NCI-H460 (cell line): Measurements from ENCODE around the gene HSPA12B. TPM values are rescaled to one million over a fixed set of nuclear protein-coding genes. Genes with fewer than 3 reads are reported as not detected.

Experiments
- DNase-seq: peaks from one replicate; pipeline ENCODE4 v3.0.0-alpha.2; 2016; ENCODE audit warnings: low read depth; ENCODE audit errors: extremely low read depth
- polyA plus RNA-seq: library from polyadenylated mRNA; depleted of rRNA; stranded (reverse); fragments of >200 nt; gene quantifications from 2 replicates; pipeline ENCODE4 v1.2.3, GENCODE V29; 2014; cell fraction: nucleus; rRNA removed
- total RNA-seq: library from RNA; depleted of rRNA; stranded (reverse); fragments of >200 nt; shearing (Covaris generic); gene quantifications from 2 replicates; pipeline ENCODE4 v1.2.3, GENCODE V29; 2014; rRNA removed

HSPA12B gene
- total RNA-seq: not detected in 2 replicates
- not detected in 2 replicates for polyA plus RNA-seq

GRCh38 chr20:3732327-3733118 lies at the start of gene HSPA12B:
Gene HSPA12B (plus strand): TSS chr20:3732685. CDS start chr20:3738675, 5,990 bp downstream.
- DNase-seq: no peak

GRCh38 chr20:3685341-3685740 lies 47.1 kb upstream of the HSPA12B start:
- DNase-seq: no peak

- DNase-seq: no peak
Measured at GRCh38 chr20:3686421-3686820, 46.1 kb upstream of the HSPA12B start.

GRCh38 chr20:3686867-3687321 lies 45.6 kb upstream of the HSPA12B start:
- DNase-seq: peak; percentile 4

GRCh38 chr20:3687655-3688054 lies 44.8 kb upstream of the HSPA12B start:
- peak; percentile 19 for DNase-seq

- no peak for DNase-seq
Measured at GRCh38 chr20:3689978-3690377, 42.5 kb upstream of the HSPA12B start.

- no peak for DNase-seq
Measured at GRCh38 chr20:3690413-3690812, 42.1 kb upstream of the HSPA12B start.

- no peak for DNase-seq
Measured at GRCh38 chr20:3691306-3691705, 41.2 kb upstream of the HSPA12B start.

- DNase-seq: no peak
Measured at GRCh38 chr20:3691897-3692296, 40.6 kb upstream of the HSPA12B start.

- no peak for DNase-seq
Measured at GRCh38 chr20:3692706-3693294, 39.7 kb upstream of the HSPA12B start.

- DNase-seq: no peak
Measured at GRCh38 chr20:3693376-3693775, 39.1 kb upstream of the HSPA12B start.

- no peak for DNase-seq
Measured at GRCh38 chr20:3694864-3695263, 37.6 kb upstream of the HSPA12B start.

- no peak for DNase-seq
Measured at GRCh38 chr20:3696200-3696599, 36.3 kb upstream of the HSPA12B start.

GRCh38 chr20:3696745-3697587 lies 35.5 kb upstream of the HSPA12B start:
- no peak for DNase-seq

GRCh38 chr20:3697588-3698305 lies 34.7 kb upstream of the HSPA12B start:
- no peak for DNase-seq

- no peak for DNase-seq
Measured at GRCh38 chr20:3698591-3699001, 33.9 kb upstream of the HSPA12B start.

GRCh38 chr20:3699037-3699436 lies 33.4 kb upstream of the HSPA12B start:
- no peak for DNase-seq

GRCh38 chr20:3701061-3701998 lies 31.2 kb upstream of the HSPA12B start:
- no peak for DNase-seq

GRCh38 chr20:3702611-3703391 lies 29.7 kb upstream of the HSPA12B start:
- no peak for DNase-seq
